Lower leg skin (tissue), 4 donors: Measurements from ENCODE around the gene NOP56. TPM values are rescaled to one million over a fixed set of nuclear protein-coding genes. Genes with fewer than 3 reads are reported as not detected.

Source experiments
- DNase-seq, 2 donors: peaks; one replicate each; pipeline ENCODE4 v3.0.0-alpha.2; 2019; ENCODE audit warnings: low spot score in 2 of 2
- H3K4me3 ChIP-seq: fragments of 200-600 bp; sonication (generic); 2 replicates; pipeline ENCODE4 v1.5.1; 2017; ENCODE audit warnings: mild to moderate bottlenecking, low read depth; ENCODE audit not compliant: poor library complexity, severe bottlenecking
- POLR2A ChIP-seq, 2 donors: fragments of 450-650 bp; IDR thresholded peaks; one replicate each; pipeline ENCODE4 v1.6.1; 2016 to 2017; ENCODE audit warnings: antibody characterized with exemption in 2 of 2, mild to moderate bottlenecking in 1 of 2, moderate library complexity in 1 of 2
- WGBS, 2 donors: methylation state at CpG; one replicate each; pipeline ENCODE4 v1.1.5; 2018; 5-methylcytosine and 5-hydroxymethylcytosine counted together
- intact Hi-C: fragments of 100-400 bp; cut with DNase I; formaldehyde crosslinking; loops from one replicate; pipeline ENCODE4 v1.15.0; 2023; ENCODE audit warnings: low total_unique reads
- microRNA counts, 2 donors: library from miRNA; unstranded; fragments of <30 nt; microRNA quantifications; one replicate each; lab custom pipeline; 2016
- microRNA-seq, 2 donors: library from miRNA; unstranded; fragments of <30 nt; microRNA quantifications; one replicate each; pipeline ENCODE4, GENCODE V29; 2016; ENCODE audit warnings: borderline replicate concordance in 2 of 2, borderline number of aligned reads in 1 of 2
- total RNA-seq, 4 donors: library from RNA; depleted of rRNA; stranded (reverse); fragments of >200 nt; gene quantifications; one replicate each; pipeline ENCODE4 v1.1.0, GENCODE V29; 2016
- TF ChIP-seq, protein P1 (sequence below), 3 donors: fragments of 450-650 bp; IDR thresholded peaks; one replicate each; pipeline ENCODE4 v1.5.1; 2016; ENCODE audit warnings: antibody characterized with exemption in 3 of 3, mild to moderate bottlenecking in 3 of 3, moderate library complexity in 2 of 3

The NOP56 gene
- total RNA-seq, 4 donors from 2014 or later = 51.5 to 64.7 (median 56.6) TPM

DNA sequence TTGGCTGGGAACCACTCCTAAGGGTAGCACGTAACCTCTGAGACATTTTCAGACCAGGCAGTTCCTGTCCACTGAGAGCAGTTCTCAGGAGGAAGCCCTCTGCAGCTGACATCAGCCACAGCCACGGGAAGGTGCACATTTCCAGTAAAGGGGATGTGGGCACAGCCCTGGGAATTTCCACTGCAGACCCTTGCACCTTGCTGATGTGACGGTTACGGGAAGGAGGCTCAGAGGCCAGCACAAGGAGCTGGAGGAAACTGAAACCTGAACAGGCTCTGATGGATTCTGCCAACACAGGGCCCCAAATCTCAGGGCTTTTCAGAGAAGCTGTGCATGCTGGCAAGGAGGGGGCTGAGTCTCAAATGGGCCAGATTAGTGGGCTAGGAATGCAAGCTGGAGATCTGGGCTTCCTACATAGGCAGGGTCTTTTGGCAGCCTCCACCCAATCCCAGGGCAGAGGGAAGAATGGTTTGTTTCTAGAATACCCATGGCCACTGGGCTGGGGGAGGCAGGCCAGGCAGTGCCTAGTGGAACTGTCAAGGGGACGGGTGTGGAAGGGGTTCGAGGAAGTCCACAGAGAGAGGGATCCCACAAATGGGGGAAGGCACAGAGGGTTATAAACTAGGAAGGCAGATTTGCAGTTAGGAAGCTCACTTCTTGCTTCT, 54.4 kb downstream of the NOP56 start:
- 74 to 75% methylated on average over 6 of the region's 6 CpGs for WGBS, 2 donors
- DNase-seq = no peak
- intact Hi-C loops = no loop called here
- no peak overlapping the region for H3K4me3 ChIP-seq
- TF ChIP-seq, protein P1, sequence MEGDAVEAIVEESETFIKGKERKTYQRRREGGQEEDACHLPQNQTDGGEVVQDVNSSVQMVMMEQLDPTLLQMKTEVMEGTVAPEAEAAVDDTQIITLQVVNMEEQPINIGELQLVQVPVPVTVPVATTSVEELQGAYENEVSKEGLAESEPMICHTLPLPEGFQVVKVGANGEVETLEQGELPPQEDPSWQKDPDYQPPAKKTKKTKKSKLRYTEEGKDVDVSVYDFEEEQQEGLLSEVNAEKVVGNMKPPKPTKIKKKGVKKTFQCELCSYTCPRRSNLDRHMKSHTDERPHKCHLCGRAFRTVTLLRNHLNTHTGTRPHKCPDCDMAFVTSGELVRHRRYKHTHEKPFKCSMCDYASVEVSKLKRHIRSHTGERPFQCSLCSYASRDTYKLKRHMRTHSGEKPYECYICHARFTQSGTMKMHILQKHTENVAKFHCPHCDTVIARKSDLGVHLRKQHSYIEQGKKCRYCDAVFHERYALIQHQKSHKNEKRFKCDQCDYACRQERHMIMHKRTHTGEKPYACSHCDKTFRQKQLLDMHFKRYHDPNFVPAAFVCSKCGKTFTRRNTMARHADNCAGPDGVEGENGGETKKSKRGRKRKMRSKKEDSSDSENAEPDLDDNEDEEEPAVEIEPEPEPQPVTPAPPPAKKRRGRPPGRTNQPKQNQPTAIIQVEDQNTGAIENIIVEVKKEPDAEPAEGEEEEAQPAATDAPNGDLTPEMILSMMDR (IDR thresholded peaks at IDR 0.05) = no peak
- no peak for TF ChIP-seq POLR2A (IDR thresholded peaks at IDR 0.05)

DNA sequence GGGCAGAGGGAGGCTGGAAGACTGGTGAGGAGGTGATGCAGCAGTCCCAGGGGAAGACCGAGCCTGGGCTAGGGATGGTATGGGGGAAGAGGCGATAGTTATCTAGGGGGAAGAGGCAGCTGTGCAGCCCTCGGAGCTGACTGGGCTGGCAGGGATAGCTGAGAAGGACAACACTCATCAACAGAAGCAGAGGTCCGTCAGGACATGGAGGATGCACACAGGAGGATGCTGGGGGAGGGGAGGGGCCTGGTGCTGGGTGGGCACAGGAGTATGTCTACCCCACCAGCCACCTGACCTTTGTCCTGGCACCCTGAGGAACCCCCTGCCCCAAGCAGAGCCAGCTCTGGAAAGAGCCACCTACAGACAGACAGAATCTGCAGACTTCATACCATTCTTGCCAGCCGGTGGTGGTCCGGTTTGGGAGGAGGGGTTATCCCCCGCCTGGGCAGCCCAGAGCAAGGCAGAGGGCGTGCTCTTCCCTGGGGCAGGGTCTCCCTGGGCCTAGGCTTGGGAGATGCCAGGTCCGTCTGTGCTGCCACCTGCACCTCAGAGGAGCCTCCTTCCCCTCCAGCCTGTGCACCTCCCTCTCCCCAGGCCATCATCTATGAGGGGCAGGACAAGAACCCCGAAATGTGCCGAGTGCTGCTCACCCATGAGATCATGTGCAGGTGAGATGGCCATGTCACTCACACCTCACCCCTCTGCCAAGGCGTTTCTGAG, 55.1 kb downstream of the NOP56 start:
- TF ChIP-seq, protein P1 (IDR thresholded peaks at IDR 0.05) = no peak
- TF ChIP-seq POLR2A (IDR thresholded peaks at IDR 0.05) = no peak
- intact Hi-C loops = no loop called here
- H3K4me3 ChIP-seq = no peak overlapping the region
- WGBS, 2 donors = 75 to 76% methylated on average over 12 of the region's 12 CpGs
- no peak for DNase-seq

MicroRNAs encoded within 50 kb of the gene (microRNA counts, 767-probe panel; counts per million panel counts)
- microRNA hsa-miR-1292 (lab: Ali Mortazavi, UCI) = 0 to 358 counts per million in 2 donors

Small RNA genes within 50 kb of the gene (microRNA-seq; reads per million reads assigned to microRNA genes)
- 6.8 reads per million in 2 donors for gene MIR1292

Other genes starting within 250 kb of the NOP56 start
- gene SNRPB, start 181.8 kb upstream of the NOP56 start, total RNA-seq = 100 to 1,000 TPM; 205 to 254 (median 242) TPM
- 10 to 100 TPM; 10.6 to 12.9 (median 11.3) TPM for gene ZNF343, start 143.7 kb upstream of the NOP56 start, total RNA-seq
- gene TMC2, start 116.1 kb upstream of the NOP56 start, total RNA-seq = under 1 TPM in 1 of 4 donors, not detected in 3; 0.06 TPM
- 100 to 1,000 TPM; 121 to 151 (median 126) TPM for gene IDH3B, start 11.6 kb downstream of the NOP56 start, total RNA-seq
- 1 to 10 TPM; 5.0 to 9.9 (median 7.7) TPM for gene EBF4, start 40.1 kb downstream of the NOP56 start, total RNA-seq
- gene CPXM1, start 148.0 kb downstream of the NOP56 start, total RNA-seq = 1 to 10 TPM in 3 of 4 donors, under 1 TPM in 1; 0.12 to 3.6 (median 1.4) TPM
- gene C20orf141, start 162.4 kb downstream of the NOP56 start, total RNA-seq = not detected
- gene TMEM239, start 163.7 kb downstream of the NOP56 start, total RNA-seq = not detected
- 10 to 100 TPM; 10.6 to 16.6 (median 13.1) TPM for gene PCED1A, start 188.0 kb downstream of the NOP56 start, total RNA-seq
- gene VPS16, start 188.1 kb downstream of the NOP56 start, total RNA-seq = 10 to 100 TPM; 34.9 to 39.2 (median 37.7) TPM
- gene PTPRA, start 220.8 kb downstream of the NOP56 start, total RNA-seq = 10 to 100 TPM; 50.7 to 96.7 (median 64.1) TPM